GM20000 (cell line): ENCODE results near the gene EXOC1L.

Experiments
- DNase-seq: peaks from one replicate; pipeline ENCODE4 v3.0.0; 2012; ENCODE audit warnings: low spot score
- CTCF ChIP-seq: IDR thresholded peaks from 2 replicates; pipeline ENCODE4 v1.5.1; 2012; ENCODE audit warnings: mild to moderate bottlenecking, control low read depth; ENCODE audit errors: extremely low read depth, missing control alignments

The EXOC1L gene

GRCh38 chr4:55819634-55820033 lies at the start of gene EXOC1L:
Gene EXOC1L (plus strand): TSS chr4:55819790. CDS start chr4:55820027, 237 bp downstream.
- no peak for TF ChIP-seq CTCF
- no peak for DNase-seq

- TF ChIP-seq CTCF = no peak
- no peak for DNase-seq
Measured at GRCh38 chr4:55770662-55771061, 48.9 kb upstream of the EXOC1L start.

- no peak for TF ChIP-seq CTCF
- no peak for DNase-seq
Measured at GRCh38 chr4:55781341-55781740, 38.2 kb upstream of the EXOC1L start.

- TF ChIP-seq CTCF = no peak
- no peak for DNase-seq
Measured at GRCh38 chr4:55781812-55782211, 37.8 kb upstream of the EXOC1L start.

GRCh38 chr4:55783584-55783983 lies 36.0 kb upstream of the EXOC1L start:
- no peak for TF ChIP-seq CTCF
- no peak for DNase-seq

- no peak for DNase-seq
- TF ChIP-seq CTCF = no peak
Measured at GRCh38 chr4:55784747-55785146, 34.8 kb upstream of the EXOC1L start.

- TF ChIP-seq CTCF = no peak
Measured at GRCh38 chr4:55791666-55792065, 27.9 kb upstream of the EXOC1L start.

More at GRCh38 chr4:55791666-55792065, 27.9 kb upstream of the EXOC1L start:
- DNase-seq = no peak
